NB4 (cell line): ENCODE measurements around the gene TENT4B.

ENCODE experiments used
- DNase-seq: peaks from one replicate; pipeline ENCODE4 v3.0.0; 2010; ENCODE audit warnings: low read depth
- H3K4me3 ChIP-seq: one replicate; pipeline ENCODE4 v1.5.1; 2011; ENCODE audit warnings: mild to moderate bottlenecking, low read depth, low read length, moderate library complexity
- MYC ChIP-seq: IDR thresholded peaks from 2 replicates; pipeline ENCODE4 v1.6.1; 2011; ENCODE audit warnings: low read depth, low read length
- POLR2A ChIP-seq: IDR thresholded peaks from 2 replicates; pipeline ENCODE4 v1.6.1; 2011; ENCODE audit warnings: mild to moderate bottlenecking; ENCODE audit not compliant: insufficient read length; ENCODE audit errors: extremely low read depth
- TF ChIP-seq, protein P1 (sequence below): IDR thresholded peaks from 2 replicates; pipeline ENCODE4 v1.6.1; 2011; ENCODE audit warnings: low read depth, low read length
- TF ChIP-seq, protein P2 (sequence below): IDR thresholded peaks from one replicate; pipeline ENCODE4 v1.5.1; 2012; ENCODE audit warnings: low read depth, low read length

Gene TENT4B

DNA sequence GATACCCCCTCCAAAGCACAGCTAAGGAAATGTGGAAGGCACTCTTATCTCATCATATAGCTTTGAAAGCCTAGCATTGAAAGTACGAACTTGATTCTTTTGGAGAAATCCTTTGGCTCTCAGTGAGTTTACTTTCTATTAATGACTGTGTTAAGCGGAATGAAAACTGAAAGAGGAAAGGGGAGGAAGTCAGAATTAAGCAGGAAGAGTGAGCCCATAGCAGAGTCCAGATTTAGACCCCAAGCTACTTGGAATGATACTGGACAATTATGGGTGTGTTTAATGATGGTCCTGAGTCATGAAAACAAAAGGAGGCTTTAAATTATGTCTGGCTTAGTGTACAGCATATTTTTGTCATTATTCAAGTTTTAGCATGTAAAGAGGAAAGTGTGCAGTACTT, 42.2 kb downstream of the TENT4B start:
- no peak for DNase-seq

DNA sequence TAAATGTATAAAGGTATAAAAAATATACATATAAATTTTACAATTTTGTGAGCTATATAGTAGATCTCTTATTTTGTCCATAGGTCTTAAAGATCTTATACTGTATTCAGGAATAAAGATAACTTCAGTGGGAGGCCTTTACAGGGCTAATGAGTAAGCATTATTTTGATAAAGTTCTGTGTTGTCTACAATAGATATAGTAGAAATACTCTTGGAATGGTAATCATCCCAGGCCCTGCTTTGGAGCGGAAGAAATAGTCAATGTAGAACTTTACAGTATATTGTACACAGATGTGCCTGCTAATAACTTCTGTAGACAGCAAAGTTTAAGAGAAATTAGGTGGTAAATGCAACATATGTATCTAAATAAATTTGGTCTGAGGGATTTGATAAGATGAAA, 42.6 kb downstream of the TENT4B start:
- no peak overlapping the region for H3K4me3 ChIP-seq
- TF ChIP-seq, protein P1, sequence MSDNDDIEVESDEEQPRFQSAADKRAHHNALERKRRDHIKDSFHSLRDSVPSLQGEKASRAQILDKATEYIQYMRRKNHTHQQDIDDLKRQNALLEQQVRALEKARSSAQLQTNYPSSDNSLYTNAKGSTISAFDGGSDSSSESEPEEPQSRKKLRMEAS = no peak
- TF ChIP-seq MYC = no peak
- no peak for TF ChIP-seq POLR2A
- TF ChIP-seq, protein P2, sequence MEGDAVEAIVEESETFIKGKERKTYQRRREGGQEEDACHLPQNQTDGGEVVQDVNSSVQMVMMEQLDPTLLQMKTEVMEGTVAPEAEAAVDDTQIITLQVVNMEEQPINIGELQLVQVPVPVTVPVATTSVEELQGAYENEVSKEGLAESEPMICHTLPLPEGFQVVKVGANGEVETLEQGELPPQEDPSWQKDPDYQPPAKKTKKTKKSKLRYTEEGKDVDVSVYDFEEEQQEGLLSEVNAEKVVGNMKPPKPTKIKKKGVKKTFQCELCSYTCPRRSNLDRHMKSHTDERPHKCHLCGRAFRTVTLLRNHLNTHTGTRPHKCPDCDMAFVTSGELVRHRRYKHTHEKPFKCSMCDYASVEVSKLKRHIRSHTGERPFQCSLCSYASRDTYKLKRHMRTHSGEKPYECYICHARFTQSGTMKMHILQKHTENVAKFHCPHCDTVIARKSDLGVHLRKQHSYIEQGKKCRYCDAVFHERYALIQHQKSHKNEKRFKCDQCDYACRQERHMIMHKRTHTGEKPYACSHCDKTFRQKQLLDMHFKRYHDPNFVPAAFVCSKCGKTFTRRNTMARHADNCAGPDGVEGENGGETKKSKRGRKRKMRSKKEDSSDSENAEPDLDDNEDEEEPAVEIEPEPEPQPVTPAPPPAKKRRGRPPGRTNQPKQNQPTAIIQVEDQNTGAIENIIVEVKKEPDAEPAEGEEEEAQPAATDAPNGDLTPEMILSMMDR = no peak

More for the DNA sequence above, 42.2 kb downstream of the TENT4B start:
- TF ChIP-seq, protein P1 = no peak
- TF ChIP-seq, protein P2 = no peak
- H3K4me3 ChIP-seq = no peak overlapping the region

DNA sequence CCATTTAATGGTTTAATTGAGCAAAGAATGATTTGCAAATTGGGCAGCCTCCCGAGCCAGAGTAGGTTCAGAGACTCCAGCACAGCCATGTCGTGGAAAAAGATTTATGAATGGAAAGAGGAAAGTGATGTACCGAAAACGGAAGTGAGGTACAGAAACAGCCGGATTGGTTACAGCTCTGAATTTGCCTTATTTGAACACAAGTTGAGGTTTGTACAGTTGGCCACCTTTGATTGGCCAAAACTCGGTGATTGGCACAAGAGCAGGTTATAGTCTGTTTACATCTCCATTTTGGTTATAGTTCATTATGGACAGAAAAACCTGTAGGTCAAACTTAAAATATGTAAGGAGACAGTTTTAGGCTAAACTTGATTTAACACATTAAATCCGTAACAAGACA, 44.5 kb downstream of the TENT4B start:
- TF ChIP-seq MYC = no peak
- TF ChIP-seq, protein P1 = no peak
- TF ChIP-seq POLR2A = no peak
- TF ChIP-seq, protein P2 = no peak

More for the DNA sequence above, 42.6 kb downstream of the TENT4B start:
- no peak for DNase-seq

DNA sequence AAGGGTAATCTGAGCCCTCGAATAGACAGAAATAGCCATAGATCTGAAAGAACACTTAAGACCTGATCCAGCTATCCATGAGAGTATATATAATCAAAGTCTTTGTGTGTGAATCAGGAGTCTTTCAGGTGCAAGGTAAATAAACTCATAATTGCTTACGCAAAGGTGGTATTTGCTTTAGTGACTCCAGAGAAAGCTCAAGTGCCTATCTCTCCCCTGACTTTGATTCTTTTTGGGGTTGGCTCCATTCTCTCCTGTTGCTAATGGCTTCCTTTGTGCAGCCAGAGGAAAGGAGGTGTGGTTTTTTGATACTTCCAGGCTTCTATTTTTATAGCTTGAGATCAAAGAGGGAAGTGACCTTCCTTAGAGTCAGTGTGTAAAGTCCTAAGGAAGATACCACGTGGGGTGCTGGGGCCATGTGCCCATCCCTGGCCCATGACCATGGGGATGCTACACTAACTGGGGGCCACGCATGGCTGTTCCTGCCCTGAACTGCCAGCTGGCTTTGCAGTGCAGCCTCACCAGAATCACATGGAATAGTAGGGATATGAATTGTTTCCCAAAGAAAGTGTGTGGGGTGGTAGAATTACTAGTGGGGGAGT, 45.8 kb downstream of the TENT4B start:
- TF ChIP-seq, protein P2 = no peak
- TF ChIP-seq POLR2A = no peak
- no peak for TF ChIP-seq MYC
- TF ChIP-seq, protein P1 = no peak
- no peak for DNase-seq
- no peak overlapping the region for H3K4me3 ChIP-seq

More for the DNA sequence above, 44.5 kb downstream of the TENT4B start:
- H3K4me3 ChIP-seq = no peak overlapping the region
- no peak for DNase-seq

DNA sequence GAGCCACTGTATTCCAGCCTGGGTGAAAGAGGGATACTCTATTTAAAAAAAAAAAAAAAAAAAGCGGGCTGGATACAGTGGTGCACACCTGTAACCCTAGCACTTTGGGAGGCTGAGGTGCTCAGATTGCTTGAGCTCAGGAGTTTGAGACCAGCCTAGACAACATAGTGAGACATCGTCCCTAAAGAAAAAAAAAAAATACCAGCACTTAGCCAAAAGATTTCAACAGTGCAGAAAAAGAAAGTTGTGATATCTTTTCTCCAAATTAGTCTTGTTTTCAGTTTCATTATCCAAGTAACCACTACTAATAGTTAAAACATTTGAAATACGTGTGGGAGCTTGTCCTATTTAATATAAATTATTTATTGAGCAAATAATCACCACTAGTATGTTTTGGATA, 48.7 kb downstream of the TENT4B start:
- no peak overlapping the region for H3K4me3 ChIP-seq
- DNase-seq = no peak
- no peak for TF ChIP-seq POLR2A
- no peak for TF ChIP-seq MYC
- TF ChIP-seq, protein P2 = no peak
- TF ChIP-seq, protein P1 = no peak
